Activated CD8-positive, alpha-beta T cell treated with anti-CD3 and anti-CD28 coated beads, Interleukin-2, amount 10 ng/mL, durations not matched to agents 7 days and 5 days (primary cell): Measurements from ENCODE around the gene MRPL2. TPM values are rescaled to one million over a fixed set of nuclear protein-coding genes. Genes with fewer than 3 reads are reported as not detected.
"Not testable (repeated sequence)": the region's sequence is repeated elsewhere in the genome, so short reads cannot be mapped to it uniquely, and the experiment has no call there.

ENCODE experiments used
- ATAC-seq: fragments of 150-1000 bp; cut with Tn5 transposase; one replicate; pipeline ENCODE4 v1.10.0; 2021; ENCODE audit warnings: moderate library complexity
- CTCF ChIA-PET: fragments of 350-600 bp; sonication (Branson Sonifier 250); formaldehyde crosslinking; loops from one replicate; lab custom pipeline; 2021; ENCODE audit warnings: antibody characterized with exemption; lab: Charles Lee
- POLR2A ChIA-PET: fragments of 350-600 bp; sonication (Branson Sonifier 250); formaldehyde crosslinking; loops from one replicate; lab custom pipeline; 2021; ENCODE audit warnings: antibody characterized with exemption; lab: Charles Lee
- DNase-seq: peaks from one replicate; pipeline ENCODE4 v3.0.0-alpha.2; 2020
- H3K27ac Mint-ChIP-seq: one replicate; pipeline ENCODE4 v1.8.0; 2021; ENCODE audit warnings: mild to moderate bottlenecking, mixed read lengths
- H3K27me3 Mint-ChIP-seq: one replicate; pipeline ENCODE4 v1.8.0; 2021; ENCODE audit warnings: low read depth, mixed read lengths
- H3K36me3 Mint-ChIP-seq: one replicate; pipeline ENCODE4 v1.8.0; 2021; ENCODE audit warnings: low read depth, mixed read lengths
- H3K4me1 Mint-ChIP-seq: one replicate; pipeline ENCODE4 v1.8.0; 2021; ENCODE audit warnings: low read depth, mixed read lengths
- H3K4me3 Mint-ChIP-seq: one replicate; pipeline ENCODE4 v1.8.0; 2021; ENCODE audit warnings: mild to moderate bottlenecking, mixed read lengths
- H3K9me3 Mint-ChIP-seq: one replicate; pipeline ENCODE4 v1.8.0; 2022; ENCODE audit warnings: mixed read lengths; ENCODE audit not compliant: insufficient read depth
- total RNA-seq, 2 experiments: library from RNA; stranded (reverse); gene quantifications; one replicate each; pipeline ENCODE4 v1.2.3, GENCODE V29; 2021

The MRPL2 gene
- total RNA-seq, 2 experiments from 2014 or later, result 57.5 to 58.7 TPM

GRCh38 chr6:43092635-43093034 lies 33.4 kb upstream of the MRPL2 start:
- ATAC-seq, result no peak
- no peak overlapping the region for H3K4me3 Mint-ChIP-seq
- H3K27ac Mint-ChIP-seq, result no peak overlapping the region
- H3K4me1 Mint-ChIP-seq, result peaks cover 10% of the 10 kb centered on the region
- ChIA-PET POLR2A (no interaction called here), CTCF (no interaction called here)
- no peaks in the 10 kb centered on the region for H3K9me3 Mint-ChIP-seq
- H3K27me3 Mint-ChIP-seq, result no peaks in the 10 kb centered on the region
- DNase-seq, result no peak
- H3K36me3 Mint-ChIP-seq, result no peaks in the 10 kb centered on the region

- no peak for DNase-seq
- Mint-ChIP-seq H3K27ac (no peak overlapping the region), H3K9me3 (no peaks in the 10 kb centered on the region), H3K36me3 (no peaks in the 10 kb centered on the region), H3K4me1 (peaks cover 10% of the 10 kb centered on the region), H3K4me3 (no peak overlapping the region), H3K27me3 (no peaks in the 10 kb centered on the region)
- CTCF ChIA-PET, result no interaction called here
- no peak for ATAC-seq
- POLR2A ChIA-PET, result no interaction called here
These were observed 32.3 kb upstream of the MRPL2 start for GRCh38 chr6:43091436-43091991.

- Mint-ChIP-seq H3K27ac (no peak overlapping the region), H3K4me3 (no peak overlapping the region), H3K36me3 (no peaks in the 10 kb centered on the region), H3K9me3 (no peaks in the 10 kb centered on the region), H3K27me3 (no peaks in the 10 kb centered on the region), H3K4me1 (peaks cover 10% of the 10 kb centered on the region)
- ATAC-seq (no peak), DNase-seq (no peak)
- ChIA-PET POLR2A (no interaction called here), CTCF (no interaction called here)
These were observed 31.8 kb upstream of the MRPL2 start for GRCh38 chr6:43091020-43091419.

- Mint-ChIP-seq H3K27ac (no peak overlapping the region), H3K36me3 (no peaks in the 10 kb centered on the region), H3K4me3 (no peak overlapping the region), H3K9me3 (no peaks in the 10 kb centered on the region), H3K4me1 (peaks cover 10% of the 10 kb centered on the region), H3K27me3 (no peaks in the 10 kb centered on the region)
- POLR2A ChIA-PET, result no interaction called here
- CTCF ChIA-PET, result no interaction called here
- no peak for DNase-seq
- no peak for ATAC-seq
These were observed 31.3 kb upstream of the MRPL2 start for GRCh38 chr6:43090559-43090956.

GRCh38 chr6:43089874-43090558 lies 30.8 kb upstream of the MRPL2 start:
- peaks cover 10% of the 10 kb centered on the region for H3K4me1 Mint-ChIP-seq
- ATAC-seq (no peak), DNase-seq (no peak)
- ChIA-PET CTCF (interaction anchor here (1.0 kb wide), 1 partner anchor 53 kb away, joined by 4 read pairs; no protein-coding TSS in a partner anchor), POLR2A (interaction anchor here (0.6 kb wide), 1 partner anchor 344 kb away, joined by 3 read pairs; no protein-coding TSS in a partner anchor)
- H3K27me3 Mint-ChIP-seq, result no peaks in the 10 kb centered on the region
- H3K4me3 Mint-ChIP-seq, result no peak overlapping the region
- no peaks in the 10 kb centered on the region for H3K9me3 Mint-ChIP-seq
- H3K36me3 Mint-ChIP-seq, result no peaks in the 10 kb centered on the region
- no peak overlapping the region for H3K27ac Mint-ChIP-seq

- Mint-ChIP-seq H3K36me3 (no peaks in the 10 kb centered on the region), H3K9me3 (no peaks in the 10 kb centered on the region), H3K27me3 (no peaks in the 10 kb centered on the region), H3K4me1 (peaks cover 10% of the 10 kb centered on the region), H3K27ac (no peak overlapping the region), H3K4me3 (no peak overlapping the region)
- ATAC-seq, result no peak
- DNase-seq, result no peak
- ChIA-PET POLR2A (interaction anchor here (0.6 kb wide), 1 partner anchor 343 kb away, joined by 3 read pairs; no protein-coding TSS in a partner anchor), CTCF (interaction anchor here (1.0 kb wide), 1 partner anchor 54 kb away, joined by 4 read pairs; no protein-coding TSS in a partner anchor)
These were observed 30.2 kb upstream of the MRPL2 start for GRCh38 chr6:43089467-43089866.

GRCh38 chr6:43088654-43089056 lies 29.4 kb upstream of the MRPL2 start:
- CTCF ChIA-PET, result no interaction called here

GRCh38 chr6:43086022-43086658 lies 26.9 kb upstream of the MRPL2 start:
- ATAC-seq (no peak), DNase-seq (no peak)
- Mint-ChIP-seq H3K27me3 (peaks cover 5% of the 10 kb centered on the region), H3K27ac (no peak overlapping the region), H3K36me3 (no peaks in the 10 kb centered on the region), H3K9me3 (no peaks in the 10 kb centered on the region), H3K4me3 (no peak overlapping the region), H3K4me1 (peaks cover 2% of the 10 kb centered on the region)
- ChIA-PET CTCF (no interaction called here), POLR2A (no interaction called here)

More at GRCh38 chr6:43088654-43089056, 29.4 kb upstream of the MRPL2 start:
- Mint-ChIP-seq H3K36me3 (no peaks in the 10 kb centered on the region), H3K27me3 (no peaks in the 10 kb centered on the region), H3K4me1 (peaks cover 10% of the 10 kb centered on the region), H3K9me3 (no peaks in the 10 kb centered on the region), H3K4me3 (no peak overlapping the region), H3K27ac (no peak overlapping the region)
- ATAC-seq (no peak), DNase-seq (no peak)
- POLR2A ChIA-PET, result no interaction called here

GRCh38 chr6:43082806-43083655 lies 23.8 kb upstream of the MRPL2 start:
- DNase-seq (no peak), ATAC-seq (no peak)
- Mint-ChIP-seq H3K4me1 (peaks cover 2% of the 10 kb centered on the region), H3K27ac (no peak overlapping the region), H3K4me3 (no peak overlapping the region), H3K36me3 (no peaks in the 10 kb centered on the region), H3K27me3 (peaks cover 17% of the 10 kb centered on the region), H3K9me3 (no peaks in the 10 kb centered on the region)
- ChIA-PET POLR2A (no interaction called here), CTCF (interaction anchor here (1.1 to 1.2 kb wide), 2 partner anchors 14 to 60 kb away, joined by 3 to 4 read pairs; no protein-coding TSS in a partner anchor)

GRCh38 chr6:43081922-43082321 lies 22.7 kb upstream of the MRPL2 start:
- H3K4me1 Mint-ChIP-seq, H3K4me3 Mint-ChIP-seq, ATAC-seq, H3K9me3 Mint-ChIP-seq, DNase-seq, H3K27ac Mint-ChIP-seq, POLR2A ChIA-PET, H3K36me3 Mint-ChIP-seq: not testable (repeated sequence)
- CTCF ChIA-PET, result interaction anchor here (1.1 kb wide), 1 partner anchor 13 kb away, joined by 3 read pairs; no protein-coding TSS in a partner anchor
- peaks cover 27% of the 10 kb centered on the region for H3K27me3 Mint-ChIP-seq

- DNase-seq (no peak), ATAC-seq (no peak)
- Mint-ChIP-seq H3K4me1 (peaks cover 8% of the 10 kb centered on the region), H3K27me3 (peaks cover 27% of the 10 kb centered on the region), H3K27ac (no peak overlapping the region), H3K9me3 (no peaks in the 10 kb centered on the region), H3K36me3 (no peaks in the 10 kb centered on the region), H3K4me3 (no peak overlapping the region)
- ChIA-PET POLR2A (interaction anchor here (0.5 kb wide), 1 partner anchor 402 kb away, joined by 3 read pairs; no protein-coding TSS in a partner anchor), CTCF (no interaction called here)
These were observed 21.8 kb upstream of the MRPL2 start for GRCh38 chr6:43081043-43081442.
